Activated CD4-positive, alpha-beta memory T cell treated with anti-CD3 and anti-CD28 coated beads for 36 hours (primary cell): ENCODE results near the gene FOS. TPM values are rescaled to one million over a fixed set of nuclear protein-coding genes. Genes with fewer than 3 reads are reported as not detected.

ENCODE experiments used
- CTCF ChIA-PET: fragments of 350-600 bp; sonication (Branson Sonifier 250); formaldehyde crosslinking; loops from one replicate; lab custom pipeline; 2021; ENCODE audit warnings: antibody characterized with exemption, inconsistent platforms; lab: Charles Lee
- POLR2A ChIA-PET: fragments of 350-600 bp; sonication (Branson Sonifier 250); formaldehyde crosslinking; loops from one replicate; lab custom pipeline; 2021; ENCODE audit warnings: antibody characterized with exemption; lab: Charles Lee
- DNase-seq: peaks from one replicate; pipeline ENCODE4 v3.0.0-alpha.2; 2020
- H3K27ac Mint-ChIP-seq: one replicate; pipeline ENCODE4 v1.8.0; 2021; ENCODE audit warnings: mixed read lengths
- H3K27me3 Mint-ChIP-seq: one replicate; pipeline ENCODE4 v1.8.0; 2021; ENCODE audit warnings: mixed read lengths
- H3K36me3 Mint-ChIP-seq: one replicate; pipeline ENCODE4 v1.8.0; 2021; ENCODE audit warnings: mixed read lengths
- H3K4me1 Mint-ChIP-seq: one replicate; pipeline ENCODE4 v1.8.0; 2021; ENCODE audit warnings: low read depth, mixed read lengths
- H3K4me3 Mint-ChIP-seq: one replicate; pipeline ENCODE4 v1.8.0; 2021; ENCODE audit warnings: mild to moderate bottlenecking, mixed read lengths
- H3K9me3 Mint-ChIP-seq: one replicate; pipeline ENCODE4 v1.8.0; 2021; ENCODE audit warnings: mixed read lengths
- intact Hi-C: fragments of 100-400 bp; cut with micrococcal nuclease; formaldehyde crosslinking; loops from one replicate; pipeline ENCODE4 v1.15.1; 2023
- total RNA-seq, 2 experiments: library from RNA; stranded (reverse); gene quantifications; one replicate each; pipeline ENCODE4 v1.2.3, GENCODE V29; 2021

Gene FOS
- total RNA-seq, 2 experiments from 2014 or later = 21.1 to 26.7 TPM

GRCh38 chr14:75240781-75241180, 37.8 kb upstream of the FOS start:
- Mint-ChIP-seq H3K4me3 (no peak overlapping the region), H3K4me1 (no peaks in the 10 kb centered on the region), H3K36me3 (no peaks in the 10 kb centered on the region), H3K27me3 (peaks cover under 1% of the 10 kb centered on the region), H3K27ac (no peak overlapping the region), H3K9me3 (no peaks in the 10 kb centered on the region)
- no peak for DNase-seq
- ChIA-PET POLR2A (no interaction called here), CTCF (no interaction called here)
- intact Hi-C loops = no loop called here

DNA sequence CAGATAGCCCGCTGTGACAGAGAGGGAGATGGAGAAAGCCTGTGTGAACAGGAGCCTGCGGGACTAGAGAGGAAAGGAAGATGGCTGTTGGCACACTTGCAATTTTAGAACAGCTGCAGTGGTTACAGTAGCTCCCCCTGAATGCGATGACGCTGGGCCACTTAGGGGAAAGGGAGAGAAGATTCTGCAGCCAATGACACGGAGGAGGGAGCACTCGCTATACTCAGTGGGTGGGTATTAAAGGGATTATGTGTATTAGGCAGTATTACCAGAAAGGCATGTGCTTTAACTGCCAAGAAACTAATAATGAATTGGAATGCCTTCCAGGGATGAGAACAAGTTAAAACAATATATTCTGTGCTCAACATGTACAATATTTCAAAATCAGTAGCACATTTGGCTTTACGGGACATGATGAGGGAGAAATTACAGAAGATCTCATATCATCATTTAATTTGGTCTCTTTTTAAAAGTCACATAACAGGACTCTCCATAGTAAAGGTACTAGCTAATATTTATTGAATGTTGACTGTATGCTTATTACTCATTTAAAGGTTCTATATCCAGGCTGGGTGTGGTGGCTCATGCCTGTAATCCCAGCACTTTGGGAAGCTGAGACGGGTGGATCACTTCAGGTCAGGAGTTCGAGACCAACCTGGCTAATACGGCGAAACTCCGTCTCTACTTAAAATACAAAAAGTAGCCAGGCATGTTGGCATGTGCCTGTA, 35.9 kb upstream of the FOS start:
- intact Hi-C loops = no loop called here
- H3K36me3 Mint-ChIP-seq = no peaks in the 10 kb centered on the region
- H3K4me1 Mint-ChIP-seq = peaks cover 17% of the 10 kb centered on the region
- H3K9me3 Mint-ChIP-seq = no peaks in the 10 kb centered on the region
- H3K27me3 Mint-ChIP-seq = peaks cover 4% of the 10 kb centered on the region
- POLR2A ChIA-PET = no interaction called here
- H3K4me3 Mint-ChIP-seq = no peak overlapping the region
- no peak overlapping the region for H3K27ac Mint-ChIP-seq
- CTCF ChIA-PET = interaction anchor here (0.7 to 1.4 kb wide), 3 partner anchors 15 to 111 kb away, joined by 3 to 4 read pairs (median 4); no protein-coding TSS in a partner anchor
- no peak for DNase-seq

DNA sequence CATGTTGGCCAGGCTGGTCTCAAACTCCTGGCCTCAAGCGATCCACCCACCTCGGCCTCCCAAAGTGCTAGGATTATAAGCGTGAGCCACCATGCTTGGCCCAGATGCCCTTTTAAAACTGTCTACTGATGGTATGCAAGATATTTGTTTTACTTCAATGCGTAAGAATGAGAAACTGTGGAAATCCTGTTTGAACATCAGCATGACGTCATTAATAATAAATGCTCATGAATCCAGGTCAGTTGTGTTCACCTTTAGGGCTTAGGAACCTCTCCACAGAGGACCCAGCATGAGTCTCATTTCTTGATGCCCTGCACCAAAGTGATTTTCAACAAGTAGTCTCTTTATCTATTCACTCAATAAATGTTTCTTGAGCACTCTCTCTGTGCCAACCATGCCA, 34.5 kb upstream of the FOS start:
- no peaks in the 10 kb centered on the region for H3K36me3 Mint-ChIP-seq
- peaks cover 31% of the 10 kb centered on the region for H3K4me1 Mint-ChIP-seq
- POLR2A ChIA-PET = no interaction called here
- DNase-seq = no peak
- no peak overlapping the region for H3K27ac Mint-ChIP-seq
- peaks cover 4% of the 10 kb centered on the region for H3K27me3 Mint-ChIP-seq
- H3K9me3 Mint-ChIP-seq = no peaks in the 10 kb centered on the region
- H3K4me3 Mint-ChIP-seq = no peak overlapping the region
- intact Hi-C loops = no loop called here
- CTCF ChIA-PET = interaction anchor here (0.9 kb wide), 1 partner anchor 11 kb away, joined by 3 read pairs; no protein-coding TSS in a partner anchor

DNA sequence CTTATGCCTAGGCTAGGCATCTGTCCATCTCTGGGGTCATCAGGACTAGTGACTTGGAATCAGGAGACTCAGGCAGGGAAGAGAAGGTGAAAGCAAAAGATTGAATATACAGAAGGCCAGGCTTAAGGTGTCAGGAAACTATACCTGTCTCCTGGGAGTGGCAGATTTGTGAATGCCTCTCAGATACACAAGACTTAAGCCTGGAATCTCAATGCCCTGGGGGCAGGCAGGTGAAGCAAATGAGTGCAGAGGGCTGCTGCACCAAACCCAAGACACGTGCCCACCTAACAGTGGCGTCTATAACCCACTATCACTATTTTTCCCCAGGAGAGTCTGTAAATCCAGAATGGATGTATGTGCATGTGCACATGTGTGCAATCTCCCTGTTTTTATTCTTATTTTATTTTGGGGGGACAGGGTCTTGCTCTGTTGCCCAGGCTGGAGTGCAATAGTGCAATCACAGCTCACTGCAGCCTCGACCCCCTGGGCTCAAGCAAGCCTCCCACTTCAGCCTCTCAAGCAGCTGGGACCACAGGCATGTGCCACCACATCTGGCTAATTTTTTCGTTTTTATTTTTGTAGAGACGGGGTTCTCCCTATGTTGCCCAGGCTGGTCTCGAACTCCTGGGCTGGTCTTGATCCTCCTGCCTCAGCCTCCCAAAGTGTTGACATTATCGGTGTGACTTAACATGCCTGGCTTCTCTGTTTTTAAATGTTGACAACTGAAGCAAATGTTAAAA, 31.9 kb upstream of the FOS start:
- Mint-ChIP-seq H3K9me3 (no peaks in the 10 kb centered on the region), H3K4me3 (no peak overlapping the region)
- POLR2A ChIA-PET = interaction anchor here (1.1 to 2.4 kb wide), 5 partner anchors 12 to 120 kb away, joined by 3 to 19 read pairs (median 5); partner anchors contain the start of genes FOS and NEK9

DNA sequence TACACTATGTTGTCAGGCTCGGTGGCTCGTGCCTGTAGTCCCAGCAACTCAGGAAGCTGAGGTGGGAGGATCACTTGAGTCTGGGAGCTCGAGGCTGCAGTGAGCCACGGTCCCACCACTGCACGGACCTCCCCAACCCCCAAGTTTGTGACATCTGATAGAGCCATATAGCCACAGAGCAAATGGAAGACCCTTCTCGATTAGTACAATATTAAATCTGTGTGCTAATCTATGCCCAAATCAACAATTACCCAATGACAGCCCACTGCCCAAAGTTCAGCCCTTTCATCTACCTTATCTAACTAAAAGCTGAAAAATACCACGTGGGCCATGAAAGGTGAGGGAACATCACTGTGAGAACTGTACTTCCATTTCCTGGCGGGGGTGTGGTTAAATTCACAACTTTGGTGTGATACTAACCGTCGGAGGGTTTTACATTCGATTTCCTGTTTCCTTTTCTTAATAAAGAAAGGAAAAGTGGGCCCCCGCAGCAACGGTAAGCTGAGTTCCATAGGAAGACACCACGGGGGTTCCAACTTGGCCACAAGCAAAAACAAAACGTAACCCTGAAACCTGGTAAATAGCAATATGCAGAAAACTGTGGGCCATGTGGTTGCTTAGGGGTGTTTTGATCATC, 31.2 kb upstream of the FOS start:
- Mint-ChIP-seq H3K27ac (peak overlapping the region; percentile 50), H3K9me3 (no peaks in the 10 kb centered on the region), H3K27me3 (peaks cover 4% of the 10 kb centered on the region), H3K4me3 (peak overlapping the region; percentile 9), H3K4me1 (peaks cover 55% of the 10 kb centered on the region), H3K36me3 (no peaks in the 10 kb centered on the region)
- intact Hi-C loops = loop anchor here (1.0 to 5.0 kb wide), 6 partner anchors 17 to 755 kb away; partner anchors contain the start of genes BATF, ISCA2 and NPC2
- CTCF ChIA-PET = interaction anchor here (0.7 to 5.6 kb wide), 4 partner anchors 12 to 613 kb away, joined by 3 to 31 read pairs (median 3); no protein-coding TSS in a partner anchor
- POLR2A ChIA-PET = interaction anchor here (0.6 to 2.4 kb wide), 6 partner anchors 9 to 121 kb away, joined by 3 to 19 read pairs (median 4); partner anchors contain the start of genes FOS and NEK9
- DNase-seq = peak; percentile 85

More for the DNA sequence above, 31.9 kb upstream of the FOS start:
- no peak for DNase-seq
- peaks cover 4% of the 10 kb centered on the region for H3K27me3 Mint-ChIP-seq
- intact Hi-C loops = loop anchor here (1.0 to 5.0 kb wide), 6 partner anchors 16 to 754 kb away; partner anchors contain the start of genes BATF, ISCA2 and NPC2
- H3K36me3 Mint-ChIP-seq = no peaks in the 10 kb centered on the region
- H3K27ac Mint-ChIP-seq = no peak overlapping the region
- H3K4me1 Mint-ChIP-seq = peaks cover 51% of the 10 kb centered on the region
- CTCF ChIA-PET = interaction anchor here (0.7 to 5.6 kb wide), 3 partner anchors 11 to 612 kb away, joined by 3 to 31 read pairs (median 3); no protein-coding TSS in a partner anchor

DNA sequence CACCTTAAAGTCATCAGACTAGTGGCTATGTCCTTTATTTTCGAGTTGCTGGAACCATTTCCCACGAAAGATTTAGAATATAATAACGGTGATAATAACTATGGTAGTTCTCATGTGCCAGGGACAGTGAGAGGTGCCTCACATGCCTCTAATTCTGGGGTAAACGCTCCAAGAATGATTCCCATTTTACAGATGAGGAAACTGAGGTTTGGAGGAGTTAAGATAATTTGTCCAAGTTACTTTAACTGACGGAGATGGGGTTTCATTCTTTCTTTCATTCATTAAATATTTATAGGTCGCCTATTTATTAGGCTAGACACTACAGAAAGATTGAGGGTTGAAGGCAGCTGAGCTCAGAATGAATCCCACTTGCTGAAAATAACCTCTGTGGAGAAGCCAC, 30.7 kb upstream of the FOS start:
- H3K4me1 Mint-ChIP-seq = peaks cover 55% of the 10 kb centered on the region
- intact Hi-C loops = loop anchor here (1.0 to 5.0 kb wide), 7 partner anchors 18 to 755 kb away; partner anchors contain the start of genes BATF, ISCA2, NEK9 and NPC2
- peaks cover 4% of the 10 kb centered on the region for H3K27me3 Mint-ChIP-seq
- H3K4me3 Mint-ChIP-seq = peak overlapping the region; percentile 9
- ChIA-PET CTCF (interaction anchor here (1.0 to 5.6 kb wide), 2 partner anchors 48 to 239 kb away, joined by 3 to 31 read pairs; no protein-coding TSS in a partner anchor), POLR2A (interaction anchor here (1.1 to 2.4 kb wide), 5 partner anchors 11 to 121 kb away, joined by 3 to 19 read pairs (median 5); partner anchors contain the start of genes FOS and NEK9)
- DNase-seq = no peak
- no peaks in the 10 kb centered on the region for H3K9me3 Mint-ChIP-seq
- no peaks in the 10 kb centered on the region for H3K36me3 Mint-ChIP-seq
- peak overlapping the region; percentile 50 for H3K27ac Mint-ChIP-seq

GRCh38 chr14:75249251-75249957, 29.2 kb upstream of the FOS start:
- no peaks in the 10 kb centered on the region for H3K9me3 Mint-ChIP-seq

DNA sequence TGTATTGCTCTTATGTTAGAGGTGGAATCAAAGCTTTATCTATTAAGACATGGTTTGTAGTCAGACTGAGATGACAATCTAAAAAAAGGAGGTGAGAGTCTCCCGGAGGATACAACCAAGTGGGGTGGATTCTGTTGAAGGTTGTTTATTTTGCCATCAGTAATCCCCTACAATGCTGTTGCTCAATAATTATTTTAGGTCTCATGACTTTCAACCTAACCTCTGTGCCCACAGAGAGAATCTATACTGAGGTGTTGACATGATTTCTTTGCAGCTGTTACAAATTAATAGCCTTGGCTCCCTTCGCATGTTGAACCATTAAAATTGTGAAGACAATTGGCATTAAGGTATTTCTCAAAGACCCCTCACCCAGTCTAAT, 28.7 kb upstream of the FOS start:
- H3K9me3 Mint-ChIP-seq = no peaks in the 10 kb centered on the region
- peaks cover 8% of the 10 kb centered on the region for H3K27me3 Mint-ChIP-seq
- no peak for DNase-seq
- H3K4me3 Mint-ChIP-seq = peak overlapping the region; percentile 33
- peaks cover 55% of the 10 kb centered on the region for H3K4me1 Mint-ChIP-seq
- H3K36me3 Mint-ChIP-seq = no peaks in the 10 kb centered on the region
- CTCF ChIA-PET = interaction anchor here (2.3 to 5.6 kb wide), 2 partner anchors 9 to 46 kb away, joined by 5 to 31 read pairs; no protein-coding TSS in a partner anchor
- intact Hi-C loops = loop anchor here (1.0 to 5.0 kb wide), 9 partner anchors 9 to 312 kb away; partner anchors contain the start of genes BATF, FOS, NEK9 and TMED10
- H3K27ac Mint-ChIP-seq = peak overlapping the region; percentile 64
- POLR2A ChIA-PET = interaction anchor here (1.6 to 2.2 kb wide), 2 partner anchors 9 to 29 kb away, joined by 9 read pairs; partner anchors contain the start of gene FOS

More at GRCh38 chr14:75249251-75249957, 29.2 kb upstream of the FOS start:
- intact Hi-C loops = loop anchor here (1.0 to 5.0 kb wide), 9 partner anchors 10 to 313 kb away; partner anchors contain the start of genes BATF, FOS, NEK9 and TMED10
- ChIA-PET CTCF (interaction anchor here (2.3 to 5.6 kb wide), 2 partner anchors 10 to 47 kb away, joined by 5 to 31 read pairs; no protein-coding TSS in a partner anchor), POLR2A (interaction anchor here (1.0 to 2.2 kb wide), 3 partner anchors 10 to 30 kb away, joined by 3 to 9 read pairs (median 9); partner anchors contain the start of gene FOS)
- Mint-ChIP-seq H3K4me3 (peak overlapping the region; percentile 33), H3K4me1 (peaks cover 55% of the 10 kb centered on the region), H3K36me3 (no peaks in the 10 kb centered on the region), H3K27ac (peak overlapping the region; percentile 64), H3K27me3 (peaks cover 4% of the 10 kb centered on the region)
- DNase-seq = peak; percentile 93

DNA sequence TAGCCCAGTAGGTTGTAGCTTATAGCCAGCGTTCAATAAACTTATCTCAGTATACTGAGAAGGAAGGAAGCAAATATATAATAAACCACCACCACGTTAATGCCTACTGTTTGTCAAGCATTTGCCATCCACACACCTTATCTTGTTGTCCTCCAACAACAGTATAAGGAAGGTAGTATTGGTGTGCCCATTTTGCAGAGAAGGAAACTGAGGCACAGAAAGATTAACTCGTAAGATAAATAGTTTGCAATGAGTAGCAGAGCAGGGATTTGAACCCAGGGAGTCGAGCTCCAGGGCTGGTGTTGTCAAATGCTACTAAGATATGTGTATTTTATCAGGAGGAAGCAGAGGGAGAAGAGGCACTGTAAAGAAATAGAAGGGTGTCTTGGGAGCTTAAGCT, 27.8 kb upstream of the FOS start:
- Mint-ChIP-seq H3K4me1 (peaks cover 55% of the 10 kb centered on the region), H3K4me3 (no peak overlapping the region), H3K27ac (no peak overlapping the region), H3K27me3 (peaks cover 7% of the 10 kb centered on the region), H3K36me3 (no peaks in the 10 kb centered on the region), H3K9me3 (no peaks in the 10 kb centered on the region)
- ChIA-PET POLR2A (interaction anchor here (1.6 kb wide), 1 partner anchor 8 kb away, joined by 9 read pairs; no protein-coding TSS in a partner anchor), CTCF (interaction anchor here (2.3 to 5.6 kb wide), 2 partner anchors 8 to 46 kb away, joined by 5 to 31 read pairs; no protein-coding TSS in a partner anchor)
- DNase-seq = no peak
- intact Hi-C loops = no loop called here

- no peaks in the 10 kb centered on the region for H3K9me3 Mint-ChIP-seq
- intact Hi-C loops = no loop called here
- no peak for DNase-seq
- no peak overlapping the region for H3K27ac Mint-ChIP-seq
- H3K4me3 Mint-ChIP-seq = no peak overlapping the region
- H3K4me1 Mint-ChIP-seq = peaks cover 48% of the 10 kb centered on the region
- ChIA-PET POLR2A (no interaction called here), CTCF (no interaction called here)
- H3K36me3 Mint-ChIP-seq = no peaks in the 10 kb centered on the region
- peaks cover 4% of the 10 kb centered on the region for H3K27me3 Mint-ChIP-seq
These were observed 26.3 kb upstream of the FOS start for GRCh38 chr14:75252254-75252837.
